Measurements from ENCODE around the gene GRID2IP. TPM values are rescaled to one million over a fixed set of nuclear protein-coding genes. Genes with fewer than 3 reads are reported as not detected.
"Not testable (repeated sequence)": the region's sequence is repeated elsewhere in the genome, so short reads cannot be mapped to it uniquely, and the experiment has no call there.

Gene GRID2IP
- total RNA-seq, 1 donor from 2014 or later: not detected

GRCh38 chr7:6579446-6579845 lies 28.2 kb upstream of the GRID2IP start:
- Histone ChIP-seq H3F3A (ENCODE audit: low read depth) (peaks cover 9% of the 10 kb centered on the region), H3K27me3 (no peaks in the 10 kb centered on the region), H3K4me1 (no peaks in the 10 kb centered on the region), H3K27ac (no peak overlapping the region), H3K79me2 (ENCODE audit: low read depth) (peaks cover 11% of the 10 kb centered on the region), H4K20me1 (ENCODE audit: low read depth) (no peaks in the 10 kb centered on the region), H3K36me3 (peaks cover 9% of the 10 kb centered on the region), H3K9ac (no peak overlapping the region), H3K4me3 (no peak overlapping the region), H3K9me3 (ENCODE audit: low read depth) (no peaks in the 10 kb centered on the region), H2AFZ (replicated peaks) (no peak overlapping the region), H3K4me2 (no peak overlapping the region)
- Mint-ChIP-seq H3K27ac (peak overlapping the region; percentile 35), H3K27me3 (ENCODE audit: insufficient read depth, low read depth) (peaks cover 4% of the 10 kb centered on the region), H3K4me1 (peaks cover 6% of the 10 kb centered on the region), H3K4me3 (no peak overlapping the region), H3K36me3 (peaks cover 10% of the 10 kb centered on the region), H3K9me3 (no peaks in the 10 kb centered on the region)
- peak; percentile 8 for TF ChIP-seq CTCF (IDR thresholded peaks at IDR 0.05)
- no peak for TF ChIP-seq EZH2phosphoT487 (IDR thresholded peaks at IDR 0.05)
- DNase-seq (ENCODE audit: low spot score): no peak

- H3K79me2 ChIP-seq (ENCODE audit: low read depth): peaks cover 11% of the 10 kb centered on the region
- no peak overlapping the region for H2AFZ ChIP-seq (replicated peaks)
- no peaks in the 10 kb centered on the region for H3K27me3 ChIP-seq
- no peaks in the 10 kb centered on the region for H3K4me1 ChIP-seq
- DNase-seq (ENCODE audit: low spot score): no peak
- Mint-ChIP-seq H3K9me3 (no peaks in the 10 kb centered on the region), H3K27me3 (ENCODE audit: insufficient read depth, low read depth) (peaks cover 5% of the 10 kb centered on the region), H3K36me3 (peaks cover 6% of the 10 kb centered on the region), H3K27ac (no peak overlapping the region), H3K4me1 (peaks cover 6% of the 10 kb centered on the region), H3K4me3 (peak overlapping the region; percentile 91)
- no peak overlapping the region for H3K27ac ChIP-seq
- H3K4me2 ChIP-seq: peak overlapping the region; percentile 76
- H3K9ac ChIP-seq: no peak overlapping the region
- TF ChIP-seq EZH2 (IDR thresholded peaks at IDR 0.05): no peak
- no peak for TF ChIP-seq EZH2phosphoT487 (IDR thresholded peaks at IDR 0.05)
- TF ChIP-seq CTCF (IDR thresholded peaks at IDR 0.05): no peak
- H4K20me1 ChIP-seq (ENCODE audit: low read depth): no peaks in the 10 kb centered on the region
- H3K4me3 ChIP-seq: peak overlapping the region; percentile 66
- H3K9me3 ChIP-seq (ENCODE audit: low read depth): no peaks in the 10 kb centered on the region
- H3K36me3 ChIP-seq: peaks cover 9% of the 10 kb centered on the region
- peaks cover 9% of the 10 kb centered on the region for H3F3A ChIP-seq (ENCODE audit: low read depth)
Observed at GRCh38 chr7:6578114-6579084, 27.1 kb upstream of the GRID2IP start.

GRCh38 chr7:6577369-6578113 lies 26.3 kb upstream of the GRID2IP start, which contains the start of gene ZDHHC4:
TSS of gene ZDHHC4 (plus strand) at chr7:6577454. CDS start at chr7:6580562, 3,108 bp downstream.
- peak within 1 kb of the TSS; percentile 91 for H3K4me3 Mint-ChIP-seq
- peaks cover 9% of the 10 kb centered on the region for H3F3A ChIP-seq (ENCODE audit: low read depth)

GRCh38 chr7:6576867-6577368 lies 25.7 kb upstream of the GRID2IP start:
- peaks cover 11% of the 10 kb centered on the region for H3K79me2 ChIP-seq (ENCODE audit: low read depth)
- peak overlapping the region; percentile 82 for H3K9ac ChIP-seq
- not testable (repeated sequence) for H3K36me3 ChIP-seq; H3K9me3 ChIP-seq (ENCODE audit: low read depth); H4K20me1 ChIP-seq (ENCODE audit: low read depth); H3K9me3 Mint-ChIP-seq; H3F3A ChIP-seq (ENCODE audit: low read depth); H3K4me1 Mint-ChIP-seq; H3K4me1 ChIP-seq; DNase-seq (ENCODE audit: low spot score); H3K36me3 Mint-ChIP-seq; H3K27me3 ChIP-seq; H3K27ac Mint-ChIP-seq
- peaks cover 11% of the 10 kb centered on the region for H3K27me3 Mint-ChIP-seq (ENCODE audit: insufficient read depth, low read depth)
- H3K27ac ChIP-seq: peak overlapping the region; percentile 76
- peak overlapping the region; percentile 76 for H3K4me2 ChIP-seq
- H3K4me3 Mint-ChIP-seq: peak overlapping the region; percentile 91
- peak overlapping the region; percentile 66 for H3K4me3 ChIP-seq
- peak overlapping the region; percentile 84 for H2AFZ ChIP-seq (replicated peaks)

More at GRCh38 chr7:6577369-6578113, 26.3 kb upstream of the GRID2IP start, which contains the start of gene ZDHHC4:
- peaks cover 11% of the 10 kb centered on the region for H3K27me3 Mint-ChIP-seq (ENCODE audit: insufficient read depth, low read depth)
- DNase-seq (ENCODE audit: low spot score): peak; percentile 89
- H2AFZ ChIP-seq (replicated peaks): peak within 1 kb of the TSS; percentile 84
- no peaks in the 10 kb centered on the region for H3K9me3 ChIP-seq (ENCODE audit: low read depth)
- H3K27me3 ChIP-seq: no peaks in the 10 kb centered on the region
- peak within 1 kb of the TSS; percentile 76 for H3K27ac ChIP-seq
- H3K36me3 Mint-ChIP-seq: peaks cover 3% of the 10 kb centered on the region
- H3K79me2 ChIP-seq (ENCODE audit: low read depth): peaks cover 11% of the 10 kb centered on the region
- H3K9ac ChIP-seq: peak within 1 kb of the TSS; percentile 82
- H3K4me3 ChIP-seq: peak within 1 kb of the TSS; percentile 66
- TF ChIP-seq EZH2phosphoT487 (IDR thresholded peaks at IDR 0.05): no peak
- no peak for TF ChIP-seq CTCF (IDR thresholded peaks at IDR 0.05)
- H3K4me1 Mint-ChIP-seq: peaks cover 6% of the 10 kb centered on the region
- H3K4me1 ChIP-seq: no peaks in the 10 kb centered on the region
- H4K20me1 ChIP-seq (ENCODE audit: low read depth): no peaks in the 10 kb centered on the region
- H3K4me2 ChIP-seq: peak within 1 kb of the TSS; percentile 76
- H3K36me3 ChIP-seq: peaks cover 9% of the 10 kb centered on the region
- H3K27ac Mint-ChIP-seq: peak within 1 kb of the TSS; percentile 97
- no peaks in the 10 kb centered on the region for H3K9me3 Mint-ChIP-seq
